Vagina (tissue), 2 donors: ENCODE data around the gene ZNF598. TPM values are rescaled to one million over a fixed set of nuclear protein-coding genes. Genes with fewer than 3 reads are reported as not detected.
A peak's percentile ranks its signal among the peaks of the same experiment; 100 is the strongest.

ENCODE experiments used
- DNase-seq, 2 donors: peaks; one replicate each; pipeline ENCODE4 v3.0.0-alpha.2; 2017; ENCODE audit errors: extremely low spot score in 2 of 2
- H3K27ac ChIP-seq: fragments of 200-600 bp; sonication (generic); one replicate; pipeline ENCODE4 v1.5.1; 2019
- H3K27me3 ChIP-seq: fragments of 200-600 bp; sonication (generic); one replicate; pipeline ENCODE4 v1.5.1; 2019
- H3K36me3 ChIP-seq, 2 donors: fragments of 200-600 bp; sonication (generic); one replicate each; pipeline ENCODE4 v1.5.1; 2017 to 2019
- H3K4me1 ChIP-seq: fragments of 200-600 bp; sonication (generic); one replicate; pipeline ENCODE4 v1.5.1; 2019
- H3K4me3 ChIP-seq, 2 donors: fragments of 200-600 bp; sonication (generic); 1 replicate in 1 of 2; 2 replicates in 1 of 2; pipeline ENCODE4 v1.5.1; 2016 to 2019
- H3K9me3 ChIP-seq: fragments of 200-600 bp; sonication (generic); one replicate; pipeline ENCODE4 v1.5.1; 2019
- POLR2A ChIP-seq, 2 donors: fragments of 450-650 bp; IDR thresholded peaks; one replicate each; pipeline ENCODE4 v1.6.1; 2017; ENCODE audit warnings: antibody characterized with exemption in 2 of 2, mild to moderate bottlenecking in 2 of 2, moderate library complexity in 2 of 2
- POLR2AphosphoS5 ChIP-seq, 2 donors: sonication (generic); formaldehyde crosslinking; IDR thresholded peaks; one replicate each; pipeline ENCODE4 v1.9.0; 2017; ENCODE audit warnings: antibody characterized with exemption in 2 of 2, mild to moderate bottlenecking in 2 of 2, low read depth in 1 of 2; ENCODE audit not compliant: insufficient read depth in 1 of 2
- intact Hi-C: fragments of 100-400 bp; cut with DNase I; formaldehyde crosslinking; loops from one replicate; pipeline ENCODE4 v1.15.1; 2023
- total RNA-seq: library from RNA; depleted of rRNA; stranded (reverse); fragments of >200 nt; gene quantifications from one replicate; pipeline ENCODE4 v1.2.3, GENCODE V29; 2016
- TF ChIP-seq, protein P1 (sequence below), 3 experiments: fragments of 450-650 bp in 2 of 3; fragments of 200-600 bp in 1 of 3; sonication (generic) in 1 of 3; IDR thresholded peaks; one replicate each; pipeline ENCODE4 v1.5.1; 2017 to 2019; ENCODE audit warnings: antibody characterized with exemption in 3 of 3, mild to moderate bottlenecking in 2 of 3, moderate library complexity in 2 of 3

The ZNF598 gene
- total RNA-seq, 1 donor from 2014 or later, result 51.8 TPM

DNA sequence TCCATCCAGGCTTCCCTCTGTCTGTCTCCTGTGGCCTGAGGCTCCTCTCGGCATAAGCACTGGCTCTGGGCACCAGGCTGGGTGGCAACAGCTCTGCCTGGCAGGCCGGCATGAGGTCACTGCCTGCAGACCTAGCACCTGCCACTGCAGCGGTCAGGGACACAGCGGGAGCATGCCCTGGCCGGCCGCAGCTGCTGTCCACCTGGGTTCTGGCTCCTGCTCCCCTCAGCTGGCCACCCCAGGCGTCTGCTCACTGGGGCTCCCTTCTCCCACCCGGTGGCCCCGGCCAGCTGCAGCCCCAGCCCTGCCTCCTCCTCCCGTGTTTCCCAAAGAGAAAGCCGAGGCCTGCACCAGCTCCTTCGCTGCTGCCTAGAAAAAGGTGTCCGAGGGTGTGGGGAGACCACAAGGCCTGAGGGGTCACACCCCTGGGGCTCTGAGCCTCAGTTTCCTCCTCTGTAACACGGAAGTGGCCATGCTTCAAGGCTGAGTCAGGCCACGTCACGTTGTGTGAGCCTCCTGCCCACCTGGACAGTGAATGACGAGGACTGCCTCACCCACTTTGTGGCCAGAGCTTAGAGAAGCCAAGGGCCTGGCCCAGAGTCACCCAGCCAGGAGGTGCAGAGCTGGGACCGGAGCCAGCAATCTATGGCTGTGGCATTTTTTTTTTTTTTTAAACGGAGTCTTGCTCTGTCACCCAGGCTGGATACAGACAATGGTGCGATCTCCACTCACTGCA lies 31.3 kb upstream of the ZNF598 start:
- H3K9me3 ChIP-seq, result no peaks in the 10 kb centered on the region
- intact Hi-C loops, result loop anchor here (10.0 kb wide), 1 partner anchor 886 kb away; the partner anchor contains the start of gene CACNA1H
- DNase-seq, result no peak
- H3K27ac ChIP-seq, result peak overlapping the region; percentile 91
- TF ChIP-seq, protein P1, sequence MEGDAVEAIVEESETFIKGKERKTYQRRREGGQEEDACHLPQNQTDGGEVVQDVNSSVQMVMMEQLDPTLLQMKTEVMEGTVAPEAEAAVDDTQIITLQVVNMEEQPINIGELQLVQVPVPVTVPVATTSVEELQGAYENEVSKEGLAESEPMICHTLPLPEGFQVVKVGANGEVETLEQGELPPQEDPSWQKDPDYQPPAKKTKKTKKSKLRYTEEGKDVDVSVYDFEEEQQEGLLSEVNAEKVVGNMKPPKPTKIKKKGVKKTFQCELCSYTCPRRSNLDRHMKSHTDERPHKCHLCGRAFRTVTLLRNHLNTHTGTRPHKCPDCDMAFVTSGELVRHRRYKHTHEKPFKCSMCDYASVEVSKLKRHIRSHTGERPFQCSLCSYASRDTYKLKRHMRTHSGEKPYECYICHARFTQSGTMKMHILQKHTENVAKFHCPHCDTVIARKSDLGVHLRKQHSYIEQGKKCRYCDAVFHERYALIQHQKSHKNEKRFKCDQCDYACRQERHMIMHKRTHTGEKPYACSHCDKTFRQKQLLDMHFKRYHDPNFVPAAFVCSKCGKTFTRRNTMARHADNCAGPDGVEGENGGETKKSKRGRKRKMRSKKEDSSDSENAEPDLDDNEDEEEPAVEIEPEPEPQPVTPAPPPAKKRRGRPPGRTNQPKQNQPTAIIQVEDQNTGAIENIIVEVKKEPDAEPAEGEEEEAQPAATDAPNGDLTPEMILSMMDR (IDR thresholded peaks at IDR 0.05), result no peak
- TF ChIP-seq POLR2AphosphoS5 (IDR thresholded peaks at IDR 0.05; ENCODE audit: insufficient read depth in 1 of 2, low read depth in 1 of 2), result no peak
- no peak for TF ChIP-seq POLR2A (IDR thresholded peaks at IDR 0.05)
- no peaks in the 10 kb centered on the region for H3K27me3 ChIP-seq
- no peak overlapping the region for H3K4me3 ChIP-seq
- peaks cover 0 to 8% of the 10 kb centered on the region in 2 donors for H3K36me3 ChIP-seq
- H3K4me1 ChIP-seq, result peaks cover 82% of the 10 kb centered on the region

DNA sequence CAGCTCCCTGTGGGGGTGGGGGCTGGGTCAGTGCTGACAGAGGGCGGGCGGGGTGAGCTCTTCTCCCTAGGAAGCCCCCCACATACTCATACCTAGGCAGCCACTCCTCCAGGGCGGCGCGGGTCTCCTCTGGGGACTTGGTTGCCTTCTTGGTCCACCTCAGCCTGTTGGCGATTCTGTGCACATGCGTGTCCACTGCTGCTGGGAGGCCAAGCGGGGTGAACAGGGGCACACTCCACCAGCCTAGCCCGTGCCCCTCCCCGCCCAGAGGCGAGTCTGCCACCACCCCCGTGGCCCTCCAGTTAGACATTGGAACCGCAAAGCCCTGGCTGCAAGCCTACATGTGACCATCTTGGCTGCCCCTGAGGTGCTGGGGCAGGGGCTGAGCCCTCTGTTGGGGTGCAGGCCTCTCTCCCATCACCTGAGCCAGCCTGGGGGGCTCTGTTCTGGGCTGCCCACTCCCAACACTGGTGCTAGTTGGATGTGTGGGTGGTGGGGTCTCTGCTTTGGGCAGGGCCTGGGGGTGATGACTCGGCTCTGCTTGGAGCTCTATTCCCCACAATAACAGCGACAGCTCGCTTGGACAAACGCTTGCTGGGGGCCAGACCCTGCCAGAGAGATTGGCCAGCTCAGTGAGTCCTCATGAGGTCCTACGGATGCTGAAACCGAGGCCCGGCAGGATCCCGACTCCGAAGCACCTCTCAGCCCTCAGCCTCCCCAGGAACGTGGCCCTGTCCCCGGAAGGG lies 30.6 kb upstream of the ZNF598 start:
- Histone ChIP-seq H3K9me3 (no peaks in the 10 kb centered on the region), H3K4me3 (peak overlapping the region in 1 of 2 donors; percentile 18), H3K4me1 (peaks cover 85% of the 10 kb centered on the region), H3K36me3 (peaks cover 0 to 8% of the 10 kb centered on the region in 2 donors), H3K27me3 (no peaks in the 10 kb centered on the region), H3K27ac (peak overlapping the region; percentile 91)
- no peak for TF ChIP-seq POLR2A (IDR thresholded peaks at IDR 0.05)
- TF ChIP-seq, protein P1 (IDR thresholded peaks at IDR 0.05), result no peak
- TF ChIP-seq POLR2AphosphoS5 (IDR thresholded peaks at IDR 0.05; ENCODE audit: insufficient read depth in 1 of 2, low read depth in 1 of 2), result no peak
- DNase-seq, result no peak
- intact Hi-C loops, result loop anchor here (10.0 kb wide), 1 partner anchor 885 kb away; the partner anchor contains the start of gene CACNA1H

DNA sequence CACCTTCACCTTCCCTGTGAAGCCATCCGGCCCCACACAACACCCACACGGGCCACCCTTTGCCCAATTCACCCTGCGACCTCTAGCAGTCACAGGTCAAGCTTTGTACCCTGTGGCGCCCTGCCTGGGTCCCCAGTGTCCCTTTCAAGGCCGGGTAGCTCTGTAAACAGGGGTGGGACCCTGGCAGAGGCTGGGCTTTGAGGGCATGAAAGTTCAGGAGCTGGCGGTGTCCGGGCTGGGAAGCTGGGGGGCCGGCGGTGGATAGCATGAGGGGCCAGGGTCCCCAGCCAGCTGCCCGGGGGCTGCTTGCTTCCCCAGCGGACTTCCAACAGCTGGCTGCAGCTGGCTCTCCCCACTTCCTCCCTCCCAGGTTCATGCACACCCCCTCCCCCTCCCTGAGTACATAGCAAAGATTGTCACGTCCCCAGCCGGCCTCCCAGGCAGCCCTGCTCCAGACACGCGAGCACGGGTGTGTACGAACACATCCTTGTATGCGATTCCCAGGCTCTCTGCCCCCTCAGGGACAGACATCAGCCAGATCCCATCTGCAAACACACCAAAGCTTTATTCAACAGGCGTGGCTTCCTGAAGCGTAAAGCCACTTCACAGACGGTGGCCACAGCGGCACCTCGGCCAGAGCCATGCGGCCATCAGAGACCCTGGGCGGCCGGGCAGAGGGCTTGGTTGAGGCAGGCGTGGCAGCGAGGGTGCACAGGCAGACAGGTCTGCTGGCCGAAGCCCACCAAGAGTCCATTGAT lies 29.8 kb upstream of the ZNF598 start:
- DNase-seq, result no peak
- intact Hi-C loops, result loop anchor here (10.0 kb wide), 1 partner anchor 885 kb away; the partner anchor contains the start of gene CACNA1H
- H3K4me3 ChIP-seq, result peak overlapping the region in 1 of 2 donors; percentile 18

DNA sequence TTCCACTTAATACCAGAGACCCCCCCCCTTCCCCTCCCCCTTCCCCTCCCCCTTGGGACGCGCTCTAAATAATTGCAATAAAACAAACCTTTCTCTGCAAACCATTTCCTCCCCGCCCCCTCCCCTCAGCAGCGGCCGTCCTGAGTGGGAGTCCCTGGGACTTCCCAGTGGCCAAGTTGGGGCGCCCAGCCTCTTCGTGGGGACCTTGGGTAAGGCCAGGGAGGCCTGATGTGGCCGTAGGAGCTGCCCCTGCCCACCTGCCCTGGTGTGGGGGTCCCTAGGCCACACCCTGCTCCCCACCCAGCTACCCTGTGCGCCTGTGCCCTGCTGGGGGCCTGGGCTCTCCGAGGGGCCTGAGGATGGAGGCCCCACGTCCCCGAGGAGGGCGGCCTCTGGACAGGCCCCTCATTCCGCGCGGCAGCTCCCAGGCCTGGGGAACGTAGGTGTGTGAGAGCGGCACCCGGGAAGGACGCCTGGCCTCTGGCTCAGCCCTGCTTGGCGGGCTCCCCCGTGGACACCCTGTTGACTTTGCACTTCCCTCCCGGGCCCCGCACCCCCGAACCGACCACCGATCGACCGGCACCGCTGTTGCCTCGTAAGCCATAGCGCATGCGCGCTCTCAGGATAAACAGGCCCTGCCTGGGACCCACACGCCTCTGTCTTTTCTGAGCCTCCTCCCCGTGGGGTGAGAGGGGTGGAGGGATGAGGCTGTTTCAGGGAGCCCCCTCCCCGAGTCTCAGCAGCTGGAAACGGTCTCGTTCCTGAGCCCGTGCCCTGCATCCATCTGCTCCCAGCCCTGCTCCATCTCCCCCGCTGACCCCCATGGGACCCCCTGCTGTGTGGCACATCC lies 29.0 kb upstream of the ZNF598 start:
- TF ChIP-seq POLR2A (IDR thresholded peaks at IDR 0.05), result no peak
- TF ChIP-seq POLR2AphosphoS5 (IDR thresholded peaks at IDR 0.05; ENCODE audit: insufficient read depth in 1 of 2, low read depth in 1 of 2), result no peak
- TF ChIP-seq, protein P1 (IDR thresholded peaks at IDR 0.05), result no peak
- peak overlapping the region; percentile 91 for H3K27ac ChIP-seq
- peak overlapping the region; percentile 6 to 18 for H3K4me3 ChIP-seq
- H3K27me3 ChIP-seq, result no peaks in the 10 kb centered on the region
- no peak for DNase-seq
- intact Hi-C loops, result no loop called here
- H3K4me1 ChIP-seq, result peaks cover 93% of the 10 kb centered on the region
- H3K36me3 ChIP-seq, result peaks cover 0 to 4% of the 10 kb centered on the region in 2 donors
- H3K9me3 ChIP-seq, result no peaks in the 10 kb centered on the region

More for the DNA sequence above, 29.8 kb upstream of the ZNF598 start:
- peaks cover 0 to 8% of the 10 kb centered on the region in 2 donors for H3K36me3 ChIP-seq
- no peaks in the 10 kb centered on the region for H3K9me3 ChIP-seq
- TF ChIP-seq POLR2A (IDR thresholded peaks at IDR 0.05) (no peak), POLR2AphosphoS5 (IDR thresholded peaks at IDR 0.05; ENCODE audit: insufficient read depth in 1 of 2, low read depth in 1 of 2) (peak in 1 of 2 donors; percentile 62)
- TF ChIP-seq, protein P1 (IDR thresholded peaks at IDR 0.05), result no peak
- peak overlapping the region; percentile 91 for H3K27ac ChIP-seq
- no peaks in the 10 kb centered on the region for H3K27me3 ChIP-seq
- H3K4me1 ChIP-seq, result peaks cover 92% of the 10 kb centered on the region
